GM13977 (cell line): Measurements from ENCODE around the gene C11orf21.

Source experiments
- DNase-seq: peaks from one replicate; pipeline ENCODE4 v3.0.0; 2012; ENCODE audit warnings: low spot score
- CTCF ChIP-seq: IDR thresholded peaks from 2 replicates; pipeline ENCODE4 v1.5.1; 2012; ENCODE audit warnings: mild to moderate bottlenecking, control low read depth; ENCODE audit not compliant: insufficient read depth; ENCODE audit errors: extremely low read depth, missing control alignments
- in situ Hi-C: fragments of 300-500 bp; cut with MboI; formaldehyde crosslinking; loops from one replicate; pipeline ENCODE4 v1.12.0; 2022; ENCODE audit warnings: low sequenced_read_pairs, low pct_unique_long_range_greater_than_20kb, mixed read lengths, inconsistent platforms; ENCODE audit not compliant: unreplicated experiment

Gene C11orf21

GRCh38 chr11:2296913-2297622 is 4.7 kb downstream of the C11orf21 start:
- no peak for TF ChIP-seq CTCF
- no peak for DNase-seq
- in situ Hi-C loops, result no loop called here

- in situ Hi-C loops, result no loop called here
- DNase-seq, result no peak
Observed at GRCh38 chr11:2295971-2296912, 5.5 kb downstream of the C11orf21 start.

GRCh38 chr11:2294926-2295290 is 6.8 kb downstream of the C11orf21 start:
- DNase-seq, result no peak
- TF ChIP-seq CTCF, result no peak
- in situ Hi-C loops, result no loop called here

More at GRCh38 chr11:2295971-2296912, 5.5 kb downstream of the C11orf21 start:
- no peak for TF ChIP-seq CTCF

GRCh38 chr11:2293984-2294925 is 7.5 kb downstream of the C11orf21 start:
- in situ Hi-C loops, result no loop called here
- TF ChIP-seq CTCF, result no peak
- no peak for DNase-seq

GRCh38 chr11:2293531-2293971 is 8.2 kb downstream of the C11orf21 start:
- no peak for TF ChIP-seq CTCF
- no peak for DNase-seq
- in situ Hi-C loops, result no loop called here

- no peak for TF ChIP-seq CTCF
- in situ Hi-C loops, result no loop called here
- no peak for DNase-seq
Observed at GRCh38 chr11:2290351-2290841, 11.3 kb downstream of the C11orf21 start.
